SK-N-SH (cell line): Measurements from ENCODE around the gene CD69. TPM values are rescaled to one million over a fixed set of nuclear protein-coding genes. Genes with fewer than 3 reads are reported as not detected.
A peak's percentile ranks its signal among the peaks of the same experiment; 100 is the strongest.

ENCODE experiments used
- CTCF ChIA-PET: fragments of 300-600, 350-600 bp; formaldehyde crosslinking; extraction: SDS; loops from one replicate; lab custom pipeline; 2021; lab: Yijun Ruan, JAX
- POLR2A ChIA-PET: fragments of 350-600 bp; sonication (Branson Sonifier 250); formaldehyde crosslinking; extraction: SDS; loops from one replicate; lab custom pipeline; 2020; ENCODE audit warnings: antibody characterized with exemption, inconsistent platforms; lab: Yijun Ruan, JAX
- DNase-seq: peaks from one replicate; pipeline ENCODE4 v3.0.0; 2012
- H2AFZ ChIP-seq: fragments of 200-600 bp; sonication (generic); 2 replicates; pipeline ENCODE4 v1.8.1; 2016; ENCODE audit warnings: antibody characterized with exemption, mild to moderate bottlenecking, low read depth
- H3F3A ChIP-seq: fragments of 200-600 bp; sonication (generic); replicated peaks from 2 replicates; pipeline ENCODE3; 2016; ENCODE audit warnings: antibody characterized with exemption, mild to moderate bottlenecking; ENCODE audit not compliant: insufficient read depth
- H3K27ac ChIP-seq, 2 experiments: fragments of 200-500 bp in 1 of 2; fragments of 200-600 bp in 1 of 2; sonication (Bioruptor generic) in 1 of 2; sonication (generic), shearing (Covaris generic) in 1 of 2; 2 replicates each; pipeline versions ENCODE4 v1.5.1 to v1.6.1; 2014 to 2016; ENCODE audit warnings: low read depth in 2 of 2, inconsistent platforms in 1 of 2, low read length in 1 of 2, mild to moderate bottlenecking in 1 of 2, mixed read lengths in 1 of 2
- H3K27me3 ChIP-seq: fragments of 200-600 bp; sonication (generic), shearing (Covaris generic); 2 replicates; pipeline ENCODE4 v1.6.1; 2016; ENCODE audit warnings: mixed run types; ENCODE audit not compliant: insufficient read depth
- H3K36me3 ChIP-seq, 2 experiments: fragments of 200-500 bp in 1 of 2; fragments of 200-600 bp in 1 of 2; sonication (Bioruptor generic) in 1 of 2; sonication (generic) in 1 of 2; replicated peaks in 1 of 2; 2 replicates each; pipeline versions ENCODE3 to v1.5.1; 2014 to 2016; ENCODE audit warnings: low read length in 1 of 2, mild to moderate bottlenecking in 1 of 2; ENCODE audit not compliant: insufficient read depth in 2 of 2, control insufficient read depth in 1 of 2
- H3K4me1 ChIP-seq, 2 experiments: fragments of 200-500 bp in 1 of 2; fragments of 200-600 bp in 1 of 2; sonication (Bioruptor generic) in 1 of 2; sonication (generic), shearing (Covaris generic) in 1 of 2; 2 replicates each; pipeline versions ENCODE4 v1.5.1 to v1.6.1; 2014 to 2016; ENCODE audit warnings: low read depth in 1 of 2, low read length in 1 of 2, mixed run types in 1 of 2; ENCODE audit not compliant: insufficient read depth in 2 of 2, control insufficient read depth in 1 of 2
- H3K4me2 ChIP-seq: fragments of 200-600 bp; sonication (generic), shearing (Covaris generic); 2 replicates; pipeline ENCODE4 v1.6.1; 2017; ENCODE audit warnings: mixed run types
- H3K4me3 ChIP-seq, 2 experiments: fragments of 200-500 bp in 1 of 2; fragments of 200-600 bp in 1 of 2; sonication (Bioruptor generic) in 1 of 2; sonication (generic), shearing (Covaris generic) in 1 of 2; 2 replicates each; pipeline versions ENCODE4 v1.5.1 to v1.8.1; 2014 to 2016; ENCODE audit warnings: low read depth in 2 of 2, inconsistent platforms in 1 of 2, low read length in 1 of 2, mild to moderate bottlenecking in 1 of 2, mixed read lengths in 1 of 2, moderate library complexity in 1 of 2
- H3K79me2 ChIP-seq: fragments of 200-600 bp; sonication (generic); 2 replicates; pipeline ENCODE4 v1.8.1; 2017; ENCODE audit warnings: mild to moderate bottlenecking; ENCODE audit not compliant: insufficient read depth
- H3K9ac ChIP-seq: fragments of 200-600 bp; sonication (generic); 2 replicates; pipeline ENCODE4 v1.6.1; 2017; ENCODE audit warnings: mixed run types
- H3K9me2 ChIP-seq: fragments of 200-600 bp; sonication (generic); 2 replicates; pipeline ENCODE4 v1.6.1; 2017; ENCODE audit warnings: mixed run types
- H3K9me3 ChIP-seq: fragments of 200-600 bp; sonication (generic); 2 replicates; pipeline ENCODE4 v1.6.1; 2017; ENCODE audit warnings: mixed run types, mild to moderate bottlenecking, moderate library complexity
- H4K20me1 ChIP-seq: fragments of 200-600 bp; sonication (generic); 2 replicates; pipeline ENCODE4 v1.6.1; 2017; ENCODE audit warnings: mild to moderate bottlenecking, mixed run types; ENCODE audit not compliant: insufficient read depth
- CHD2 ChIP-seq: fragments of 150-350 bp; IDR thresholded peaks from 2 replicates; pipeline ENCODE4 v1.6.1; 2018; ENCODE audit warnings: low read length; ENCODE audit not compliant: partially characterized antibody
- CTCF ChIP-seq: fragments of 200-600 bp; sonication (generic); IDR thresholded peaks from 2 replicates; pipeline ENCODE4 v1.6.1; 2017; ENCODE audit warnings: antibody characterized with exemption, mild to moderate bottlenecking, moderate library complexity
- EZH2phosphoT487 ChIP-seq: fragments of 200-600 bp; sonication (generic); IDR thresholded peaks from 2 replicates; pipeline ENCODE4 v1.6.1; 2017; ENCODE audit warnings: low read depth, mixed run types, mild to moderate bottlenecking, antibody characterized with exemption, moderate library complexity, borderline replicate concordance
- FOSL2 ChIP-seq: IDR thresholded peaks from 2 replicates; pipeline ENCODE4 v1.4.0; 2012; ENCODE audit warnings: low read depth, mild to moderate bottlenecking, moderate library complexity, borderline replicate concordance
- FOXJ3 ChIP-seq: sonication (generic); formaldehyde crosslinking; IDR thresholded peaks from 2 replicates; pipeline ENCODE4 v1.5.1; 2020; ENCODE audit warnings: mild to moderate bottlenecking, missing genetic modification reagents
- GABPA ChIP-seq: IDR thresholded peaks from 2 replicates; pipeline ENCODE4 v1.4.0; 2012; ENCODE audit warnings: low read depth, mild to moderate bottlenecking
- GATA2 ChIP-seq: sonication (generic); formaldehyde crosslinking; IDR thresholded peaks from 2 replicates; pipeline ENCODE4 v1.5.0; 2020; ENCODE audit warnings: mild to moderate bottlenecking, missing genetic modification reagents
- IRF3 ChIP-seq: fragments of 150-350 bp; IDR thresholded peaks from 2 replicates; pipeline ENCODE4 v1.6.1; 2016; ENCODE audit warnings: mild to moderate bottlenecking, low read depth, low read length
- MXI1 ChIP-seq: IDR thresholded peaks from 2 replicates; pipeline ENCODE4 v1.6.1; 2012; ENCODE audit warnings: mild to moderate bottlenecking, low read depth, low read length, improper control_type of control experiment
- NFIC ChIP-seq: IDR thresholded peaks from 2 replicates; pipeline ENCODE4 v1.4.0; 2012; ENCODE audit warnings: borderline replicate concordance
- NRF1 ChIP-seq: IDR thresholded peaks from 2 replicates; pipeline ENCODE4 v1.6.1; 2012; ENCODE audit warnings: low read depth, mild to moderate bottlenecking, low read length
- RAD21 ChIP-seq: IDR thresholded peaks from 2 replicates; pipeline ENCODE4 v1.6.1; 2012; ENCODE audit warnings: mild to moderate bottlenecking, low read length
- RXRA ChIP-seq: IDR thresholded peaks from 2 replicates; pipeline ENCODE4 v1.4.0; 2012; ENCODE audit warnings: low read depth, mild to moderate bottlenecking, borderline replicate concordance
- SIN3A ChIP-seq: IDR thresholded peaks from 2 replicates; pipeline ENCODE4 v1.6.1; 2012; ENCODE audit warnings: low read depth, mild to moderate bottlenecking, low read length, moderate library complexity, borderline replicate concordance
- SMC3 ChIP-seq: IDR thresholded peaks from 2 replicates; pipeline ENCODE4 v1.6.1; 2012; ENCODE audit warnings: low read depth, low read length, improper control_type of control experiment
- TAF1 ChIP-seq: IDR thresholded peaks from 2 replicates; pipeline ENCODE4 v1.6.1; 2012; ENCODE audit warnings: low read depth, mild to moderate bottlenecking, low read length, moderate library complexity, borderline replicate concordance
- USF1 ChIP-seq: IDR thresholded peaks from 2 replicates; pipeline ENCODE4 v1.4.0; 2012; ENCODE audit warnings: low read depth, borderline replicate concordance
- YY1 ChIP-seq: IDR thresholded peaks from 2 replicates; pipeline ENCODE4 v1.4.0; 2012; ENCODE audit warnings: low read depth, mild to moderate bottlenecking
- ZBTB33 ChIP-seq: IDR thresholded peaks from 2 replicates; pipeline ENCODE4 v1.4.0; 2012; ENCODE audit warnings: low read depth, borderline replicate concordance
- WGBS: methylation state at CpG from one replicate; pipeline ENCODE4 v1.1.6; 2017; ENCODE audit warnings: low lambda C conversion rate; 5-methylcytosine and 5-hydroxymethylcytosine counted together
- polyA plus RNA-seq, 3 experiments: library from polyadenylated mRNA; depleted of rRNA; stranded (reverse); fragments of >200 nt; gene quantifications; 2 replicates each; pipeline ENCODE4 v1.2.3, GENCODE V29; 2012

CD69 gene
- polyA plus RNA-seq, 1 of the 3 experiments (the other 2 are of a cell fraction), result not detected

GRCh38 chr12:9741726-9742125, 19.0 kb downstream of the CD69 start (continued):
- TF ChIP-seq IRF3 (no peak), YY1 (no peak), FOSL2 (no peak), RXRA (no peak)

GRCh38 chr12:9740106-9740750, 20.5 kb downstream of the CD69 start:
- Histone ChIP-seq H3K4me2 (peak overlapping the region; percentile 78), H3K79me2 (no peaks in the 10 kb centered on the region), H3K9me2 (no peaks in the 10 kb centered on the region), H3F3A (no peaks in the 10 kb centered on the region), H3K9me3 (no peaks in the 10 kb centered on the region), H4K20me1 (no peaks in the 10 kb centered on the region), H3K27me3 (peaks cover 43% of the 10 kb centered on the region; the same call in 1 of the 2 replicates), H3K36me3 (no peaks in the 10 kb centered on the region), H3K9ac (no peak overlapping the region), H3K4me1 (no peaks in the 10 kb centered on the region), H3K27ac (no peak overlapping the region), H3K4me3 (peak overlapping the region; percentile 40 to 65), H2AFZ (peak overlapping the region; percentile 54)
- no peak for TF ChIP-seq NRF1
- TF ChIP-seq YY1, result no peak
- TF ChIP-seq MXI1, result no peak
- no peak for TF ChIP-seq USF1
- TF ChIP-seq EZH2phosphoT487, result no peak
- TF ChIP-seq FOSL2, result no peak
- TF ChIP-seq CTCF, result no peak
- TF ChIP-seq TAF1, result no peak
- no peak for TF ChIP-seq FOXJ3 (CRISPR knock-in tag)
- TF ChIP-seq ZBTB33, result no peak
- no peak for TF ChIP-seq SIN3A
- TF ChIP-seq GATA2, result no peak
- TF ChIP-seq RAD21, result no peak
- TF ChIP-seq GABPA, result no peak
- TF ChIP-seq NFIC, result no peak
- no peak for TF ChIP-seq RXRA
- no peak for TF ChIP-seq SMC3
- no peak for TF ChIP-seq IRF3
- no peak for TF ChIP-seq CHD2
- no peak for DNase-seq
- ChIA-PET POLR2A (no interaction called here), CTCF (interaction anchor here (1.0 to 4.5 kb wide), 2 partner anchors 10 to 409 kb away, joined by 3 to 30 read pairs; no protein-coding TSS in a partner anchor)
- WGBS, result 35% methylated on average over 6 of the region's 7 CpGs
